HG02678 (cell line): ENCODE measurements around the gene AKR1E2.

Experiments
- ATAC-seq: cut with Tn5 transposase; IDR thresholded peaks from one replicate; pipeline ENCODE4 v1.9.1; 2021; ENCODE audit warnings: mild to moderate bottlenecking, moderate library complexity; ENCODE audit not compliant: unreplicated experiment

AKR1E2 gene

DNA sequence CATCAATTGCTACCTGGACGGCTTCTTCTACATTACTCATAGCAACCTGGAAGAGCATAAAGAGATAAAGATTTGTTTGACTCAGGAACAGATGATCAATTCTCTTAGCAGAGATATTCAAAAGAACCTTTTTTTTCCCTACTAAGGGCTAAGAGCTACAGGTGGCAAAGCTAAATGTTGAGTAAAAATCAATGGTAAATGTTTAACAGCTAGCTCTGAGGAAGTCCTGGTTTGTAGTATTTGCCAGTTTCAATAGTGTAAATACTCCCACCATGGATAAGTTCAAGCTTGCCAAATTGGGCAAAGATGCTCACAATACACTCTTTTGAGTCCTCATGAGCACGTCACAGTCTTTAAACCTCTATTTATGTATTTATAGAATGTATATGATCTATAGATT is 64.0 kb downstream of the AKR1E2 start:
- ATAC-seq = no peak

GRCh38 chr10:4892681-4893080 is 66.7 kb downstream of the AKR1E2 start:
- ATAC-seq = no peak

DNA sequence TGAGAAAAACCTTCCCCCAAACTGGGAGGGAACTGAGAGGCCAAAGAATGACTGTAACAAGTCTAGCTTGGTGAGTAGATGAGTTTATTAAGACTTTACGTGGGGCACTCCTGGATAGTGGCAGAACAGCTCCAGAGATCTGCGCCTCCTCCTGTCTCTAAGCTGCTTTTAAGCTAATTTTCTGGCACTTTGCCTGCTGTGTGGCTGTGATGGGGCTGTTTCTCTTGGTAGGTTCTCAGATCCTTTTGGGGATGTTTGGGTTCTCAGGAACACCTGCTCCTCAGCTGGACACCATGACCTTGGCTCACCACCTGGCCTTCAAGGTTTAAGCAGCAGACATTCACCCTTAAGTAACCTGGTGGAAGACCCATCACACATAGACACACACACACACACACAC is 68.3 kb downstream of the AKR1E2 start:
- ATAC-seq = no peak
